ENCODE data around the gene GCA. TPM values are rescaled to one million over a fixed set of nuclear protein-coding genes. Genes with fewer than 3 reads are reported as not detected.

The GCA gene
- total RNA-seq, 5 donors from 2014 or later (not counting 1 experiment from before 2014, with no cell fraction given) = 6.5 to 12.8 (median 10.0) TPM

- no peak for ATAC-seq (replicated peaks in 1 of 4)
- POLR2A ChIA-PET = no interaction called here
These were observed 19.0 kb upstream of the GCA start for GRCh38 chr2:162324953-162325352.

GRCh38 chr2:162327134-162327769, 16.7 kb upstream of the GCA start:
- no peaks in the 10 kb centered on the region for H3K4me1 ChIP-seq (ENCODE audit: control insufficient read depth in 1 of 2, extremely low read depth in 1 of 2, insufficient read depth in 2 of 2, low read length in 2 of 2)
- Mint-ChIP-seq H3K4me3 (no peak overlapping the region), H3K27me3 (no peaks in the 10 kb centered on the region), H3K9me3 (no peaks in the 10 kb centered on the region), H3K36me3 (peaks cover 10% of the 10 kb centered on the region), H3K4me1 (peaks cover 0 to 2% (median 0%) of the 10 kb centered on the region in 3 donors), H3K27ac (no peak overlapping the region)
- ATAC-seq (replicated peaks in 1 of 4) (peak in 2 of 4 experiments; percentile 42 to 47), DNase-seq (peak in 12 of 35 experiments; percentile 7 to 61 (median 16))
- H3K27ac ChIP-seq (ENCODE audit: low read length) = no peak overlapping the region
- 50% methylated on average over 1 of the region's 5 CpGs for WGBS (ENCODE audit: insufficient coverage)
- no peak overlapping the region for H3K4me3 ChIP-seq (ENCODE audit: control insufficient read depth in 1 of 2, extremely low read depth in 1 of 2, low read length in 1 of 2)
- H3K27me3 ChIP-seq (replicated peaks in 1 of 2; ENCODE audit: control insufficient read depth in 2 of 2, extremely low read depth in 1 of 2, insufficient read depth in 2 of 2, low read length in 1 of 2) = no peaks in the 10 kb centered on the region
- no peaks in the 10 kb centered on the region for H3K9me3 ChIP-seq
- POLR2A ChIA-PET = interaction anchor here in 1 of 2 donors (0.7 kb wide), 1 partner anchor 9 kb away, joined by 3 read pairs; the partner anchor contains the start of gene IFIH1
- CTCF ChIA-PET = interaction anchor here (0.7 to 1.3 kb wide), 3 partner anchors 8 to 26 kb away, joined by 3 read pairs; no protein-coding TSS in a partner anchor
- no peaks in the 10 kb centered on the region for H3K36me3 ChIP-seq (ENCODE audit: control insufficient read depth in 2 of 2, extremely low read depth in 1 of 2, insufficient read depth in 1 of 2, low read length in 1 of 2)

More at GRCh38 chr2:162324953-162325352, 19.0 kb upstream of the GCA start:
- Histone ChIP-seq H3K9me3 (no peaks in the 10 kb centered on the region), H3K27me3 (replicated peaks in 1 of 2; ENCODE audit: control insufficient read depth in 2 of 2, extremely low read depth in 1 of 2, insufficient read depth in 2 of 2, low read length in 1 of 2) (no peaks in the 10 kb centered on the region), H3K4me3 (ENCODE audit: control insufficient read depth in 1 of 2, extremely low read depth in 1 of 2, low read length in 1 of 2) (no peak overlapping the region), H3K27ac (ENCODE audit: low read length) (no peak overlapping the region), H3K4me1 (ENCODE audit: control insufficient read depth in 1 of 2, extremely low read depth in 1 of 2, insufficient read depth in 2 of 2, low read length in 2 of 2) (no peaks in the 10 kb centered on the region), H3K36me3 (ENCODE audit: control insufficient read depth in 2 of 2, extremely low read depth in 1 of 2, insufficient read depth in 1 of 2, low read length in 1 of 2) (no peaks in the 10 kb centered on the region)
- no peak for DNase-seq
- no peak overlapping the region for H3K27ac Mint-ChIP-seq
- H3K27me3 Mint-ChIP-seq = no peaks in the 10 kb centered on the region
- no CpG with 5 or more reads among the region's 1 CpG for WGBS (ENCODE audit: insufficient coverage)
- H3K4me1 Mint-ChIP-seq = peaks cover 16 to 18% (median 16%) of the 10 kb centered on the region in 3 donors
- H3K36me3 Mint-ChIP-seq = peaks cover 10% of the 10 kb centered on the region
- no peak overlapping the region for H3K4me3 Mint-ChIP-seq
- H3K9me3 Mint-ChIP-seq = no peaks in the 10 kb centered on the region
- CTCF ChIA-PET = interaction anchor here in 1 of 2 donors (1.0 kb wide), 1 partner anchor 21 kb away, joined by 3 read pairs; no protein-coding TSS in a partner anchor

GRCh38 chr2:162327806-162328205, 16.1 kb upstream of the GCA start:
- H3K9me3 Mint-ChIP-seq = no peaks in the 10 kb centered on the region
- Histone ChIP-seq H3K4me1 (ENCODE audit: control insufficient read depth in 1 of 2, extremely low read depth in 1 of 2, insufficient read depth in 2 of 2, low read length in 2 of 2) (no peaks in the 10 kb centered on the region), H3K9me3 (no peaks in the 10 kb centered on the region), H3K4me3 (ENCODE audit: control insufficient read depth in 1 of 2, extremely low read depth in 1 of 2, low read length in 1 of 2) (no peak overlapping the region), H3K36me3 (ENCODE audit: control insufficient read depth in 2 of 2, extremely low read depth in 1 of 2, insufficient read depth in 1 of 2, low read length in 1 of 2) (no peaks in the 10 kb centered on the region), H3K27ac (ENCODE audit: low read length) (no peak overlapping the region), H3K27me3 (replicated peaks in 1 of 2; ENCODE audit: control insufficient read depth in 2 of 2, extremely low read depth in 1 of 2, insufficient read depth in 2 of 2, low read length in 1 of 2) (no peaks in the 10 kb centered on the region)
- H3K27ac Mint-ChIP-seq = no peak overlapping the region
- ChIA-PET CTCF (interaction anchor here (0.6 to 1.9 kb wide), 3 partner anchors 9 to 31 kb away, joined by 3 to 13 read pairs (median 11); partner anchors contain the start of gene IFIH1 (in 1 of the 2)), POLR2A (no interaction called here)
- DNase-seq (no peak), ATAC-seq (replicated peaks in 1 of 4) (no peak)
- H3K4me3 Mint-ChIP-seq = no peak overlapping the region
- peaks cover 0 to 2% (median 0%) of the 10 kb centered on the region in 3 donors for H3K4me1 Mint-ChIP-seq
- H3K36me3 Mint-ChIP-seq = peaks cover 10% of the 10 kb centered on the region
- H3K27me3 Mint-ChIP-seq = no peaks in the 10 kb centered on the region
- WGBS (ENCODE audit: insufficient coverage) = 97% methylated on average over 12 of the region's 15 CpGs

- Histone ChIP-seq H3K9me3 (no peaks in the 10 kb centered on the region), H3K27me3 (replicated peaks in 1 of 2; ENCODE audit: control insufficient read depth in 2 of 2, extremely low read depth in 1 of 2, insufficient read depth in 2 of 2, low read length in 1 of 2) (no peaks in the 10 kb centered on the region), H3K4me1 (ENCODE audit: control insufficient read depth in 1 of 2, extremely low read depth in 1 of 2, insufficient read depth in 2 of 2, low read length in 2 of 2) (no peaks in the 10 kb centered on the region), H3K4me3 (ENCODE audit: control insufficient read depth in 1 of 2, extremely low read depth in 1 of 2, low read length in 1 of 2) (no peak overlapping the region), H3K36me3 (ENCODE audit: control insufficient read depth in 2 of 2, extremely low read depth in 1 of 2, insufficient read depth in 1 of 2, low read length in 1 of 2) (no peaks in the 10 kb centered on the region), H3K27ac (ENCODE audit: low read length) (no peak overlapping the region)
- ATAC-seq (replicated peaks in 1 of 4) (no peak), DNase-seq (no peak)
- CTCF ChIA-PET = interaction anchor here (0.6 to 1.9 kb wide), 5 partner anchors 10 to 32 kb away, joined by 3 to 13 read pairs (median 5); partner anchors contain the start of gene IFIH1 (in 1 of the 2)
- H3K4me3 Mint-ChIP-seq = no peak overlapping the region
- H3K9me3 Mint-ChIP-seq = no peaks in the 10 kb centered on the region
- POLR2A ChIA-PET = interaction anchor here in 1 of 2 donors (0.9 kb wide), 1 partner anchor 18 kb away, joined by 3 read pairs; no protein-coding TSS in a partner anchor
- no peaks in the 10 kb centered on the region for H3K27me3 Mint-ChIP-seq
- no peak overlapping the region for H3K27ac Mint-ChIP-seq
- H3K4me1 Mint-ChIP-seq = peaks cover 0 to 2% (median 0%) of the 10 kb centered on the region in 3 donors
- peaks cover 10% of the 10 kb centered on the region for H3K36me3 Mint-ChIP-seq
- WGBS (ENCODE audit: insufficient coverage) = 94% methylated on average over 3 of the region's 12 CpGs
These were observed 15.3 kb upstream of the GCA start for GRCh38 chr2:162328424-162329157.

GRCh38 chr2:162330881-162331280, 13.1 kb upstream of the GCA start:
- Histone ChIP-seq H3K27me3 (replicated peaks in 1 of 2; ENCODE audit: control insufficient read depth in 2 of 2, extremely low read depth in 1 of 2, insufficient read depth in 2 of 2, low read length in 1 of 2) (no peaks in the 10 kb centered on the region), H3K9me3 (no peaks in the 10 kb centered on the region), H3K36me3 (ENCODE audit: control insufficient read depth in 2 of 2, extremely low read depth in 1 of 2, insufficient read depth in 1 of 2, low read length in 1 of 2) (no peaks in the 10 kb centered on the region), H3K27ac (ENCODE audit: low read length) (no peak overlapping the region), H3K4me3 (ENCODE audit: control insufficient read depth in 1 of 2, extremely low read depth in 1 of 2, low read length in 1 of 2) (no peak overlapping the region), H3K4me1 (ENCODE audit: control insufficient read depth in 1 of 2, extremely low read depth in 1 of 2, insufficient read depth in 2 of 2, low read length in 2 of 2) (no peaks in the 10 kb centered on the region)
- Mint-ChIP-seq H3K4me1 (peaks cover 0 to 2% (median 0%) of the 10 kb centered on the region in 3 donors), H3K27ac (no peak overlapping the region), H3K36me3 (no peaks in the 10 kb centered on the region), H3K9me3 (no peaks in the 10 kb centered on the region), H3K4me3 (no peak overlapping the region), H3K27me3 (no peaks in the 10 kb centered on the region)
- no peak for ATAC-seq (replicated peaks in 1 of 4)
- DNase-seq = no peak
- ChIA-PET CTCF (no interaction called here), POLR2A (no interaction called here)
- no CpG with 5 or more reads among the region's 1 CpG for WGBS (ENCODE audit: insufficient coverage)

GRCh38 chr2:162333968-162334367, 10.0 kb upstream of the GCA start:
- H3K27ac ChIP-seq (ENCODE audit: low read length) = no peak overlapping the region
- ChIA-PET POLR2A (interaction anchor here in 1 of 2 donors (1.0 to 1.1 kb wide), 2 partner anchors 15 to 24 kb away, joined by 4 to 5 read pairs; no protein-coding TSS in a partner anchor), CTCF (interaction anchor here (0.5 to 2.1 kb wide), 16 partner anchors 9 to 180 kb away, joined by 3 to 12 read pairs (median 3); partner anchors contain the start of genes IFIH1 (in 2 of the 2) and GCA (in 1 of the 2))
- peak in 2 of 4 experiments; percentile 44 to 66 for ATAC-seq (replicated peaks in 1 of 4)
- no CpG with 5 or more reads among the region's 3 CpGs for WGBS (ENCODE audit: insufficient coverage)
- Mint-ChIP-seq H3K36me3 (no peaks in the 10 kb centered on the region), H3K27ac (no peak overlapping the region), H3K4me3 (no peak overlapping the region), H3K27me3 (no peaks in the 10 kb centered on the region), H3K4me1 (no peaks in the 10 kb centered on the region), H3K9me3 (no peaks in the 10 kb centered on the region)
- no peaks in the 10 kb centered on the region for H3K27me3 ChIP-seq (replicated peaks in 1 of 2; ENCODE audit: control insufficient read depth in 2 of 2, extremely low read depth in 1 of 2, insufficient read depth in 2 of 2, low read length in 1 of 2)
- peak in 10 of 35 experiments; percentile 4 to 56 (median 13) for DNase-seq
- no peak overlapping the region for H3K4me3 ChIP-seq (ENCODE audit: control insufficient read depth in 1 of 2, extremely low read depth in 1 of 2, low read length in 1 of 2)
- H3K4me1 ChIP-seq (ENCODE audit: control insufficient read depth in 1 of 2, extremely low read depth in 1 of 2, insufficient read depth in 2 of 2, low read length in 2 of 2) = no peaks in the 10 kb centered on the region
- no peaks in the 10 kb centered on the region for H3K36me3 ChIP-seq (ENCODE audit: control insufficient read depth in 2 of 2, extremely low read depth in 1 of 2, insufficient read depth in 1 of 2, low read length in 1 of 2)
- H3K9me3 ChIP-seq = no peaks in the 10 kb centered on the region
